A549 (cell line): ENCODE data around the gene MTSS2. TPM values are rescaled to one million over a fixed set of nuclear protein-coding genes. Genes with fewer than 3 reads are reported as not detected.
A peak's percentile ranks its signal among the peaks of the same experiment; 100 is the strongest.

Source experiments
- ATAC-seq, 2 experiments: fragments of 200-7000 bp in 1 of 2; fragments of >200 bp in 1 of 2; cut with Nextera tagmentation in 1 of 2; cut with Tn5 transposase in 1 of 2; 3 replicates each; pipeline versions ENCODE4 v1.8.0 to v1.9.1; 2018 to 2020; ENCODE audit warnings: mild to moderate bottlenecking in 1 of 2, moderate library complexity in 1 of 2
- CTCF ChIA-PET: fragments of 300-600 bp; sonication (Branson Sonifier 250); formaldehyde crosslinking; extraction: SDS; loops from one replicate; lab custom pipeline; 2021; ENCODE audit warnings: antibody characterized with exemption, inconsistent platforms; lab: Yijun Ruan, JAX
- POLR2A ChIA-PET: fragments of 350-600 bp; formaldehyde crosslinking; extraction: SDS; loops from one replicate; lab custom pipeline; 2021; ENCODE audit warnings: antibody characterized with exemption, inconsistent platforms; lab: Yijun Ruan, JAX
- DNase-seq, 2 experiments: peaks; one replicate each; pipeline versions ENCODE4 v3.0.0 to v3.0.0-alpha.2; 2011 to 2016; ENCODE audit warnings: low read depth in 1 of 2, low spot score in 1 of 2
- FAIRE-seq: peaks from 2 replicates; lab custom pipeline; 2011; peaks lifted over from hg19 to GRCh38; lab: Jason Lieb, UNC
- H3K27ac ChIP-seq, 2 experiments: fragments of >200 bp; sonication (Bioruptor Twin); formaldehyde crosslinking; 3 replicates each; pipeline ENCODE4 v1.5.1; 2016 to 2017
- H3K4me1 ChIP-seq: fragments of >200 bp; sonication (Bioruptor Twin); formaldehyde crosslinking; 3 replicates; pipeline ENCODE4 v1.6.1; 2016
- H3K4me2 ChIP-seq: fragments of >200 bp; sonication (Bioruptor Twin); formaldehyde crosslinking; 3 replicates; pipeline ENCODE4 v1.6.1; 2016
- H3K4me3 ChIP-seq: fragments of >200 bp; sonication (Bioruptor Twin); formaldehyde crosslinking; 3 replicates; pipeline ENCODE4 v1.5.1; 2016
- H3K9me3 ChIP-seq: fragments of >200 bp; sonication (Bioruptor Twin); formaldehyde crosslinking; 3 replicates; pipeline ENCODE4 v1.6.1; 2016
- ATOH8 ChIP-seq: fragments of 250-450 bp; sonication (Bioruptor Pico); IDR thresholded peaks from 2 replicates; pipeline ENCODE4 v1.5.0; 2020; ENCODE audit warnings: low read depth, mild to moderate bottlenecking, moderate library complexity
- BCL3 ChIP-seq: fragments of >200 bp; sonication (Bioruptor Twin); formaldehyde crosslinking; IDR thresholded peaks from 3 replicates; pipeline ENCODE4 v1.6.1; 2016
- BHLHE40 ChIP-seq: IDR thresholded peaks from 2 replicates; pipeline ENCODE4 v1.6.1; 2012; ENCODE audit warnings: low read depth, low read length, inconsistent platforms
- CBX8 ChIP-seq: fragments of 200-600 bp; sonication (generic); IDR thresholded peaks from 2 replicates; pipeline ENCODE4 v1.6.1; 2016
- CHD4 ChIP-seq: fragments of 200-600 bp; sonication (generic); IDR thresholded peaks from 2 replicates; pipeline ENCODE4 v1.6.1; 2016; ENCODE audit warnings: antibody characterized with exemption, mild to moderate bottlenecking, borderline replicate concordance
- CTCF ChIP-seq: fragments of >200 bp; sonication (Bioruptor Twin); formaldehyde crosslinking; IDR thresholded peaks from 3 replicates; pipeline ENCODE4 v1.5.1; 2016
- EHF ChIP-seq: fragments of 250-450 bp; sonication (Bioruptor Pico); IDR thresholded peaks from 2 replicates; pipeline ENCODE4 v1.5.0; 2020; ENCODE audit warnings: mild to moderate bottlenecking
- EP300 ChIP-seq, 2 experiments: fragments of >200 bp; sonication (Bioruptor Twin); formaldehyde crosslinking; IDR thresholded peaks; 2 replicates in 1 of 2; 3 replicates in 1 of 2; pipeline ENCODE4 v1.6.1; 2016 to 2017
- FOSB ChIP-seq: fragments of 250-450 bp; sonication (Bioruptor Pico); IDR thresholded peaks from 2 replicates; pipeline ENCODE4 v1.5.0; 2020; ENCODE audit warnings: mild to moderate bottlenecking, moderate library complexity
- GATA3 ChIP-seq: IDR thresholded peaks from 2 replicates; pipeline ENCODE4 v1.6.1; 2012; ENCODE audit warnings: borderline replicate concordance
- HOXB13 ChIP-seq: fragments of 250-450 bp; sonication (Bioruptor Pico); IDR thresholded peaks from 2 replicates; pipeline ENCODE4 v1.5.0; 2020; ENCODE audit warnings: low read depth, mild to moderate bottlenecking, moderate library complexity
- KDM1A ChIP-seq: fragments of 200-600 bp; sonication (generic); IDR thresholded peaks from 2 replicates; pipeline ENCODE4 v1.6.1; 2016; ENCODE audit warnings: low read depth, mild to moderate bottlenecking
- KDM5A ChIP-seq: fragments of 200-600 bp; sonication (generic); IDR thresholded peaks from 2 replicates; pipeline ENCODE4 v1.6.1; 2016; ENCODE audit warnings: antibody characterized with exemption, mild to moderate bottlenecking
- MAZ ChIP-seq: fragments of 150-350 bp; IDR thresholded peaks from 2 replicates; pipeline ENCODE4 v1.6.1; 2014; ENCODE audit warnings: antibody characterized with exemption, low read depth, low read length, borderline replicate concordance
- PBX3 ChIP-seq: IDR thresholded peaks from 2 replicates; pipeline ENCODE4 v1.6.1; 2012
- POLR2A ChIP-seq: IDR thresholded peaks from 2 replicates; pipeline ENCODE4 v1.6.1; 2012; ENCODE audit warnings: mild to moderate bottlenecking, low read length
- RAD21 ChIP-seq, 2 experiments: fragments of >200 bp in 1 of 2; sonication (Bioruptor Twin) in 1 of 2; formaldehyde crosslinking in 1 of 2; IDR thresholded peaks in 1 of 2; conservative IDR thresholded peaks in 1 of 2; 2 replicates in 1 of 2; 3 replicates in 1 of 2; pipeline ENCODE4 v1.6.1; 2012 to 2018; ENCODE audit warnings: inconsistent platforms in 1 of 2
- ZC3H11A ChIP-seq: fragments of 450-650 bp; IDR thresholded peaks from 2 replicates; pipeline ENCODE4 v1.6.1; 2014; ENCODE audit warnings: antibody characterized with exemption, mild to moderate bottlenecking
- ZFP36 ChIP-seq: fragments of 450-650 bp; IDR thresholded peaks from 2 replicates; pipeline ENCODE4 v1.6.1; 2014; ENCODE audit warnings: borderline replicate concordance; ENCODE audit not compliant: partially characterized antibody
- WGBS: methylation state at CpG from one replicate; pipeline ENCODE4 v1.1.6; 2017; ENCODE audit errors: missing lambda C conversion rate; 5-methylcytosine and 5-hydroxymethylcytosine counted together
- polyA plus RNA-seq, 4 experiments: library from polyadenylated mRNA; depleted of rRNA in 3 of 4; stranded (reverse); fragments of >200 nt; fragmentation: RNase III in 1 of 4; extraction: RNeasy Plus Mini Kit Qiagen cat#74134 plus additional on column Dnase treatment in 1 of 4; gene quantifications; 2 replicates in 3 of 4; 3 replicates in 1 of 4; pipeline ENCODE4 v1.2.3, GENCODE V29; 2011 to 2017

MTSS2 gene
- polyA plus RNA-seq, 2 of the 4 experiments (the other 2 are of a cell fraction): 13.1 to 27.1 TPM

GRCh38 chr16:70683146-70683944 lies 2.5 kb downstream of the MTSS2 start:
- Histone ChIP-seq H3K27ac (peak overlapping the region; percentile 61 to 97; a peak in 5 of 6 replicates), H3K4me2 (peak overlapping the region; percentile 97), H3K9me3 (no peaks in the 10 kb centered on the region), H3K4me1 (peaks cover 69% of the 10 kb centered on the region), H3K4me3 (no peak overlapping the region)
- no peak for FAIRE-seq
- no peak for DNase-seq
- 88% methylated on average over 12 of the region's 13 CpGs for WGBS
- CTCF ChIA-PET: interaction anchor here (0.8 to 23.4 kb wide), 5 partner anchors 31 to 88 kb away, joined by 3 to 463 read pairs (median 6); no protein-coding TSS in a partner anchor
- TF ChIP-seq EP300 (IDR thresholded peaks at IDR 0.05) (no peak), ZFP36 (no peak), CBX8 (no peak), BHLHE40 (no peak), HOXB13 (no peak), EHF (CRISPR knock-in tag) (no peak), BCL3 (no peak), CHD4 (no peak), FOSB (no peak), ZC3H11A (no peak), PBX3 (no peak), ATOH8 (CRISPR knock-in tag) (no peak), KDM5A (no peak), GATA3 (no peak), KDM1A (no peak), MAZ (no peak), POLR2A (no peak)
- no peak for ATAC-seq
- POLR2A ChIA-PET: no interaction called here

DNA sequence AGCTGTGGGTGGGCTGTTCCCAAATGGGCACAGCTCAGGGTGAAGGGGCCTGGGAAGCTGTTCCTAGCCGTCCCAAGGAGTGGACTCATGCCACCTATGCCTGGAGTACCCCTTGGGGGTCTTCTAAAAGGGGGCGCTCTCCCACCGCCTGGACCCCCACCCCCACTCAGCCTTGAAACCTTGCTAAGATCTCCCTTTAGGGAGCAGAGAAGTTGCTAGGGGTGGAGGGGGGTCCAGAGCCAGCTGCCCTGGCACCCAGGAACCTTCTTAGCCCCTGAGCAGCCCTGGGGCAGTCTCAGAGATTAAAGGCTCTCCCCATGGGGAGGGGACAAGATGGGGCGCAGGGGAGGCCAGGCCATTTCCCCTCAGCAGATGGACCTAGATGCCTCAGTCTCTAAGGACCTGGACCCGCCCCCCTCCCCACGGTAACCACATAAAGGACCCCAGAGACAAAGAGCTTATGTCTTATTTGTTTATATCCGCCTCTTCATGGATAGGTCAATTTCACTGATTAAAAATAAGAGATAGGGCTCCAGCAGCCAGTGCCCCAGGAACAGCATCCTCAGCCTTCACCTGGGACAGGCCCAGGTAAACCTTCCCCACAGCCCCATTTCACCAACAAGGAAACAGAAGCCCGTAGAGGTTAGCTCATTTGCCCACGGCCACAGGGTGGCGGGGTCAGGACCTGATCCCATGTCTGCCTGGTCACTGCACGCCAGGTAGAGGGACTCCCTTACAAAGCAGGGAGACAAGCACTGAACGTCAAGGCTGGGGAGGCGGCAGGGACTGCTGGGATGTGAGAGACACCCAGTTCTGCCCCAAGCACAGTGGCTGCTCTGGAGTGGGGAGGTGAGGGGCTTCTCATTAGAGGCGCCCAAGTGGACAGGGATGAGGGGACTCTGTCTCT lies 3.4 kb downstream of the MTSS2 start:
- H3K4me1 ChIP-seq: peaks cover 63% of the 10 kb centered on the region
- WGBS: 55% methylated on average over 12 of the region's 14 CpGs
- POLR2A ChIA-PET: interaction anchor here (0.8 to 1.1 kb wide), 2 partner anchors 64 to 79 kb away, joined by 3 to 6 read pairs; no protein-coding TSS in a partner anchor
- H3K27ac ChIP-seq: peak overlapping the region; percentile 61 to 97
- CTCF ChIA-PET: interaction anchor here (0.8 to 23.4 kb wide), 8 partner anchors 10 to 89 kb away, joined by 3 to 463 read pairs (median 4); no protein-coding TSS in a partner anchor
- no peak for FAIRE-seq
- no peaks in the 10 kb centered on the region for H3K9me3 ChIP-seq
- H3K4me2 ChIP-seq: peak overlapping the region; percentile 51
- DNase-seq: no peak
- no peak for TF ChIP-seq MAZ
- TF ChIP-seq RAD21 (conservative IDR thresholded peaks at IDR 0.05 in 1 of 2, IDR thresholded peaks at IDR 0.05 in 1 of 2): peak in 1 of 2 experiments; percentile 10; a peak in 1 of 5 replicates
- TF ChIP-seq CTCF: no peak
- 0 out of 6 replicates have a peak, but pooled peaks of 1 of the 2 experiments have one; percentile 1 for ATAC-seq
- H3K4me3 ChIP-seq: no peak overlapping the region
